Measurements from ENCODE around the gene GABRD.

GABRD gene

DNA sequence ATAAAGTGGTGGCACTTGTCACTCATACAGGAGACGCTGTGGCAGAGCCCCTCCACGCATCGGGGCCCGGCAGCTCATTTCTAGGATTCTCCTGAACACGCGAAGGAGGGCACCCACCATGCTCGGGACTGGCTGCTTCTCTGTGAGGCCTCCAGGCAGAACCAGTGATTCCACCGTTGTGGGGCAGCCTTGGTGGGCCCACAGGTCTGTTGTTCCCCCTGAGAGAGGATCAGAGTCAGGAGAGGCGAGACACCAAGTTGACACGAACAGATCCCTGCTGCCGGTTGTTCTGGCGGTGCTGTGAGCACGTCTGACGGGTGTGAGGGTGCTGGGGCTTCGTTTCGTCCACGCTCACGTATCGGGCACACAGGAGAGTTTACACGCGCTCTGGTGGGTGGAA is 57.7 kb downstream of the GABRD start:
- DNase-seq (ENCODE audit: low read depth): no peak

GRCh38 chr1:2078170-2078569 is 59.0 kb downstream of the GABRD start:
- no peak for DNase-seq (ENCODE audit: low read depth)

DNA sequence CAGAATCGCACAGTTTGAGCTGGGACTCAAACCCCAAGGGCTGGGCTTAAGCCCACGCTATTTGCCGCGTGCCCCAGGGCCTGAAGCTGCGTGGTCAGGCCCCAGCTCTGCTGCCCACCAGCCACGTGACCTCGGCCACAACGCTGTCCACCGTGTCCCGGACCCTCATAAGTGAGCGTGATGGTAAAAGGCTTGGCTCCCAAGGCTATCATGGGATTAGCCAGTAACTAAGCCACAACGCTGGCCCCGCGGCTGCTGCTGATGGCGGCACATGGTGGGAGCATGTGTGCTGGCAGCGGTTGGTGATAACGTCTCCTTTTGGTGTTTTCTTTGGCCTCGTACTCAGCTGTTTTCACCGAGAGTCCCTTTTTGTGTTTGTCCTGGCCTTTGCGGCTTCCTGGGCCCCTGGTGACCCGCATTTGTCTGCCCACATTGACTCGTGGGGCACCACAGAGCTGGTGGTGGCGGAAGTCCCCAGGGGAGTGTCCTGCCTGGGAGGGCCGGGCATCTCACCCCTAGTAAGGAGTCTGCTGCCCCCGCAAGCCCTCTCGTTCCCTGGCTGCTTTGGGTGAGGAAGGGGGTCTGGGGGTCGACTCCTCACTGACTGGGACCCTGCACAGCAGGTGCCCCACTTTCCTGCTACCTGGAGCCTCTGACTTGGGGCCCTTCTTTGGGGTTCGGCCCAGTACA is 60.4 kb downstream of the GABRD start:
- no peak for DNase-seq (ENCODE audit: low read depth)

DNA sequence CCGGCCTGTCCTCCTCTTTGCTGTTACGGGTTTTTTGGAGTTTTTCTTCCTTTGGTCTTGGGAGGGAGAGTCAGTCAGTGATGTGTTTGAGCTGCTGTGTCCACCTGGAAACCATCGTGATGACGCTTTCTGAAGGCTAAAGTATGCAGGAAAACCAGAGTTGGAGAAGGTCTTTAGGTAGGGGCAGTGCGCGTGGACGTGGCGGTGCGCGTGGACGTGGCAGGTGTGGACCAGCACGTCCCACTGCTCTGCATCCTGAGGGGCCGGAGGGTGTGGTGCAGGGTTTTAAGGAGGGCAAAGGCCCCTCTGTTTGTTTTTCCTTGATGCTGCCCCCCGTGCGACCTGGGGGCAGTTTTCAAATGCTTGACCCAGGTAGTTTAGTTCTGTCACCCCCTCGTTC is 61.0 kb downstream of the GABRD start:
- no peak for DNase-seq (ENCODE audit: low read depth)

All from stimulated activated CD8-positive, alpha-beta memory T cell treated with anti-CD3 and anti-CD28 coated beads, Interleukin-12 subunit alpha, Interleukin-12 subunit beta, amount 100 ng/mL, for 4 hours (primary cell).